ENCODE data around the gene TEDC2. TPM values are rescaled to one million over a fixed set of nuclear protein-coding genes. Genes with fewer than 3 reads are reported as not detected.

TEDC2 gene
- polyA plus RNA-seq, 1 of the 3 experiments (the other 2 are of a cell fraction) = 15.6 TPM

DNA sequence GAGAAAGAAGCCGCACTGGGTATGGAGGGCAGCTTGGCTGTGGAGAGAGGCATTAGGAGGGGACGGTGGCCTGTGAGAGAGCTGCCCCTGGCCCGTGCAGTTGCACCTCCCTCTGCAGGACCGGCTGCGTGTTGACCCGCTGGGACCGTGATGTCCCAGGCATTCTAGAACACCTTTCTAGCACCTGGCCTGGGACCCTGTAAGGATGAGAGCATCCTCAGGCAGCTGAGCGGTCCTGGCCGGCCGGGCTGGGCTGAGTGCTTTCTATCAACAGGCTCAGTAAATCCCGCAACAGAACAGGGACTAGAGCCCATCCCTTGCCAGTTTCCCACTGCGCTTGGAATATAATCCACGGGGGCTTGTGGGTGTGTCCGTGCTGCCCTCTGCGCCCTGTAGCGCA, 29.7 kb downstream of the TEDC2 start:
- no peak overlapping the region for H3K9ac ChIP-seq
- no peak overlapping the region for H3K27ac ChIP-seq (ENCODE audit: low read depth in 2 of 2, low read length in 1 of 2)
- ChIA-PET POLR2A (no interaction called here), CTCF (interaction anchor here (1.0 to 12.7 kb wide), 2 partner anchors 11 to 15 kb away, joined by 3 to 95 read pairs; partner anchors contain the start of gene TBC1D24)
- H3K4me3 ChIP-seq (ENCODE audit: low read depth in 2 of 2, low read length in 1 of 2) = no peak overlapping the region
- no peaks in the 10 kb centered on the region for H4K20me1 ChIP-seq (ENCODE audit: insufficient read depth)
- H3F3A ChIP-seq (replicated peaks; ENCODE audit: insufficient read depth) = no peaks in the 10 kb centered on the region
- H3K27me3 ChIP-seq (ENCODE audit: insufficient read depth) = no peaks in the 10 kb centered on the region
- peaks cover 0 to 15% of the 10 kb centered on the region in 2 experiments; a peak in 1 of 4 replicates for H3K4me1 ChIP-seq (ENCODE audit: control insufficient read depth in 1 of 2, insufficient read depth in 2 of 2, low read depth in 1 of 2, low read length in 1 of 2)
- H3K79me2 ChIP-seq (ENCODE audit: insufficient read depth) = no peaks in the 10 kb centered on the region
- no peak for DNase-seq
- H3K36me3 ChIP-seq (replicated peaks in 1 of 2; ENCODE audit: control insufficient read depth in 1 of 2, insufficient read depth in 2 of 2, low read length in 1 of 2) = no peaks in the 10 kb centered on the region
- TF ChIP-seq TAF1 (IDR thresholded peaks at IDR 0.05; ENCODE audit: borderline replicate concordance, low read depth, low read length) (no peak), FOSL2 (IDR thresholded peaks at IDR 0.05; ENCODE audit: borderline replicate concordance, low read depth) (no peak), EZH2phosphoT487 (IDR thresholded peaks at IDR 0.05; ENCODE audit: borderline replicate concordance, low read depth) (no peak)
- TF ChIP-seq, protein P1, sequence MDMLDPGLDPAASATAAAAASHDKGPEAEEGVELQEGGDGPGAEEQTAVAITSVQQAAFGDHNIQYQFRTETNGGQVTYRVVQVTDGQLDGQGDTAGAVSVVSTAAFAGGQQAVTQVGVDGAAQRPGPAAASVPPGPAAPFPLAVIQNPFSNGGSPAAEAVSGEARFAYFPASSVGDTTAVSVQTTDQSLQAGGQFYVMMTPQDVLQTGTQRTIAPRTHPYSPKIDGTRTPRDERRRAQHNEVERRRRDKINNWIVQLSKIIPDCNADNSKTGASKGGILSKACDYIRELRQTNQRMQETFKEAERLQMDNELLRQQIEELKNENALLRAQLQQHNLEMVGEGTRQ (IDR thresholded peaks at IDR 0.05; ENCODE audit: borderline replicate concordance, low read depth, low read length) = no peak
- 94% methylated on average over 8 of the region's 16 CpGs for WGBS (ENCODE audit: low lambda C conversion rate)
- H3K9me2 ChIP-seq = no peaks in the 10 kb centered on the region
- no peaks in the 10 kb centered on the region for H3K9me3 ChIP-seq
- no peak overlapping the region for H2AFZ ChIP-seq (ENCODE audit: low read depth)
- H3K4me2 ChIP-seq = no peak overlapping the region

DNA sequence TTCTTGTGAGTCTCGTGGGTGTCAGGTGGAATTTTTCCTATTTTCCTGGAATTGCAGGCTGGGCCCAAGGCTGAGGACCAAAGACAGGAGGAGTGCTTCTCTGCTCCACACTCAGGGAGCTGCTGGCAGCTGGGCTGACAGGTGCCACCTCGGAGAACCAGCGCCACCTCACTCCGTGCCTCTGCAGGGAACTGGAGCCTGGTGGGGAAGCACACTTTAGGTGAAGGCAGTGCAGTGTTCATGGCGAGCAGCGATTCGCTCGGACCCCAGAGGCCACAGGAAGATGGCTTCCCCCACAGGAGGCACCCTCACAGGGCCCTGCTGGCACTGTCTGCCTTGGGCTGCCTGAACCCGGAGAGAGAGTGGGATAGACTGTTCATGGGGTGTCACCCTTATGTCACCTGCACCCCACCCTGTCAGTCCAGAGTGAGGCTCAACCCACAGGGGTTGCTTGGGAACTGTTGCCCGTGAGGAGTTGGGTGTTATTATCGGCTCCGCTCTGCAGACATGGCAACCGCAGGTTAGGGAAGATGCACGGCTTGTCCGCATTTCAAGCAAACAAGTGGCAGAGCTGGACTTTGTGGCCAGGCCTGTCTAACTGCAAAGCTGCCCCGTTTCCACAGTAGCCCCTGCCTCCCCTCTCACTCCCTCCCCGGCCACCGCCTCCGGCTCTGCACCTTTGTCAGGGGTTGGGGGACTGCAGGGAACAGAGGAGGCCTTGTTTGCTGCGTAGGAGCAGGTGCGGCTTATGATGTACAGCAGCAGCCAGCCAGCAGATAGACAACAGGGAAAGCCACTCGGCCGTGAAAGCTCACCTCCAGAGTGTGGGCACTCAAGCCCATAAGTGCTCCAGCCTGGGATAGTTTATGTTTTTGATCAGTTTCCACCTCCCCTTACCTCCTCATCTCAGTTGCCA, 30.5 kb downstream of the TEDC2 start:
- no peak overlapping the region for H3K27ac ChIP-seq (ENCODE audit: low read depth in 2 of 2, low read length in 1 of 2)
- H3K9me3 ChIP-seq = no peaks in the 10 kb centered on the region
- H2AFZ ChIP-seq (ENCODE audit: low read depth) = no peak overlapping the region
- ChIA-PET CTCF (interaction anchor here (0.8 to 12.7 kb wide), 2 partner anchors 9 to 10 kb away, joined by 3 to 95 read pairs; no protein-coding TSS in a partner anchor), POLR2A (no interaction called here)
- H3K36me3 ChIP-seq (replicated peaks in 1 of 2; ENCODE audit: control insufficient read depth in 1 of 2, insufficient read depth in 2 of 2, low read length in 1 of 2) = no peaks in the 10 kb centered on the region
- DNase-seq = no peak
- H3K9ac ChIP-seq = no peak overlapping the region
- H3K4me3 ChIP-seq (ENCODE audit: low read depth in 2 of 2, low read length in 1 of 2) = no peak overlapping the region
- H3K4me2 ChIP-seq = no peak overlapping the region
- no peaks in the 10 kb centered on the region for H3F3A ChIP-seq (replicated peaks; ENCODE audit: insufficient read depth)
- no peak for TF ChIP-seq TEAD4 (IDR thresholded peaks at IDR 0.05; ENCODE audit: borderline replicate concordance, insufficient read depth)
- TF ChIP-seq, protein P2, sequence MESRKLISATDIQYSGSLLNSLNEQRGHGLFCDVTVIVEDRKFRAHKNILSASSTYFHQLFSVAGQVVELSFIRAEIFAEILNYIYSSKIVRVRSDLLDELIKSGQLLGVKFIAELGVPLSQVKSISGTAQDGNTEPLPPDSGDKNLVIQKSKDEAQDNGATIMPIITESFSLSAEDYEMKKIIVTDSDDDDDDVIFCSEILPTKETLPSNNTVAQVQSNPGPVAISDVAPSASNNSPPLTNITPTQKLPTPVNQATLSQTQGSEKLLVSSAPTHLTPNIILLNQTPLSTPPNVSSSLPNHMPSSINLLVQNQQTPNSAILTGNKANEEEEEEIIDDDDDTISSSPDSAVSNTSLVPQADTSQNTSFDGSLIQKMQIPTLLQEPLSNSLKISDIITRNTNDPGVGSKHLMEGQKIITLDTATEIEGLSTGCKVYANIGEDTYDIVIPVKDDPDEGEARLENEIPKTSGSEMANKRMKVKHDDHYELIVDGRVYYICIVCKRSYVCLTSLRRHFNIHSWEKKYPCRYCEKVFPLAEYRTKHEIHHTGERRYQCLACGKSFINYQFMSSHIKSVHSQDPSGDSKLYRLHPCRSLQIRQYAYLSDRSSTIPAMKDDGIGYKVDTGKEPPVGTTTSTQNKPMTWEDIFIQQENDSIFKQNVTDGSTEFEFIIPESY (IDR thresholded peaks at IDR 0.05; ENCODE audit: borderline replicate concordance, low read depth) = no peak
- no peak for TF ChIP-seq RXRA (IDR thresholded peaks at IDR 0.05; ENCODE audit: borderline replicate concordance, low read depth)
- TF ChIP-seq ELF1 (IDR thresholded peaks at IDR 0.05) = no peak
- TF ChIP-seq GABPA (IDR thresholded peaks at IDR 0.05; ENCODE audit: low read depth) = no peak
- no peak for TF ChIP-seq JUND (IDR thresholded peaks at IDR 0.05)
- TF ChIP-seq, protein P3, sequence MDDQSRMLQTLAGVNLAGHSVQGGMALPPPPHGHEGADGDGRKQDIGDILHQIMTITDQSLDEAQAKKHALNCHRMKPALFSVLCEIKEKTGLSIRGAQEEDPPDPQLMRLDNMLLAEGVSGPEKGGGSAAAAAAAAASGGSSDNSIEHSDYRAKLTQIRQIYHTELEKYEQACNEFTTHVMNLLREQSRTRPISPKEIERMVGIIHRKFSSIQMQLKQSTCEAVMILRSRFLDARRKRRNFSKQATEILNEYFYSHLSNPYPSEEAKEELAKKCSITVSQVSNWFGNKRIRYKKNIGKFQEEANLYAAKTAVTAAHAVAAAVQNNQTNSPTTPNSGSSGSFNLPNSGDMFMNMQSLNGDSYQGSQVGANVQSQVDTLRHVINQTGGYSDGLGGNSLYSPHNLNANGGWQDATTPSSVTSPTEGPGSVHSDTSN (IDR thresholded peaks at IDR 0.05) = no peak
- no peak for TF ChIP-seq TAF1 (IDR thresholded peaks at IDR 0.05; ENCODE audit: borderline replicate concordance, low read depth, low read length)
- TF ChIP-seq, protein P4, sequence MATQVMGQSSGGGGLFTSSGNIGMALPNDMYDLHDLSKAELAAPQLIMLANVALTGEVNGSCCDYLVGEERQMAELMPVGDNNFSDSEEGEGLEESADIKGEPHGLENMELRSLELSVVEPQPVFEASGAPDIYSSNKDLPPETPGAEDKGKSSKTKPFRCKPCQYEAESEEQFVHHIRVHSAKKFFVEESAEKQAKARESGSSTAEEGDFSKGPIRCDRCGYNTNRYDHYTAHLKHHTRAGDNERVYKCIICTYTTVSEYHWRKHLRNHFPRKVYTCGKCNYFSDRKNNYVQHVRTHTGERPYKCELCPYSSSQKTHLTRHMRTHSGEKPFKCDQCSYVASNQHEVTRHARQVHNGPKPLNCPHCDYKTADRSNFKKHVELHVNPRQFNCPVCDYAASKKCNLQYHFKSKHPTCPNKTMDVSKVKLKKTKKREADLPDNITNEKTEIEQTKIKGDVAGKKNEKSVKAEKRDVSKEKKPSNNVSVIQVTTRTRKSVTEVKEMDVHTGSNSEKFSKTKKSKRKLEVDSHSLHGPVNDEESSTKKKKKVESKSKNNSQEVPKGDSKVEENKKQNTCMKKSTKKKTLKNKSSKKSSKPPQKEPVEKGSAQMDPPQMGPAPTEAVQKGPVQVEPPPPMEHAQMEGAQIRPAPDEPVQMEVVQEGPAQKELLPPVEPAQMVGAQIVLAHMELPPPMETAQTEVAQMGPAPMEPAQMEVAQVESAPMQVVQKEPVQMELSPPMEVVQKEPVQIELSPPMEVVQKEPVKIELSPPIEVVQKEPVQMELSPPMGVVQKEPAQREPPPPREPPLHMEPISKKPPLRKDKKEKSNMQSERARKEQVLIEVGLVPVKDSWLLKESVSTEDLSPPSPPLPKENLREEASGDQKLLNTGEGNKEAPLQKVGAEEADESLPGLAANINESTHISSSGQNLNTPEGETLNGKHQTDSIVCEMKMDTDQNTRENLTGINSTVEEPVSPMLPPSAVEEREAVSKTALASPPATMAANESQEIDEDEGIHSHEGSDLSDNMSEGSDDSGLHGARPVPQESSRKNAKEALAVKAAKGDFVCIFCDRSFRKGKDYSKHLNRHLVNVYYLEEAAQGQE (IDR thresholded peaks at IDR 0.05; ENCODE audit: low read depth, low read length) = no peak
- TF ChIP-seq, protein P5, sequence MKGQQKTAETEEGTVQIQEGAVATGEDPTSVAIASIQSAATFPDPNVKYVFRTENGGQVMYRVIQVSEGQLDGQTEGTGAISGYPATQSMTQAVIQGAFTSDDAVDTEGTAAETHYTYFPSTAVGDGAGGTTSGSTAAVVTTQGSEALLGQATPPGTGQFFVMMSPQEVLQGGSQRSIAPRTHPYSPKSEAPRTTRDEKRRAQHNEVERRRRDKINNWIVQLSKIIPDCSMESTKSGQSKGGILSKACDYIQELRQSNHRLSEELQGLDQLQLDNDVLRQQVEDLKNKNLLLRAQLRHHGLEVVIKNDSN (IDR thresholded peaks at IDR 0.05; ENCODE audit: borderline replicate concordance, low read depth) = no peak
- TF ChIP-seq POLR2AphosphoS5 (IDR thresholded peaks at IDR 0.05; ENCODE audit: low read depth, low read length) = no peak
- TF ChIP-seq, protein P6, sequence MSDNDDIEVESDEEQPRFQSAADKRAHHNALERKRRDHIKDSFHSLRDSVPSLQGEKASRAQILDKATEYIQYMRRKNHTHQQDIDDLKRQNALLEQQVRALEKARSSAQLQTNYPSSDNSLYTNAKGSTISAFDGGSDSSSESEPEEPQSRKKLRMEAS (IDR thresholded peaks at IDR 0.05; ENCODE audit: low read depth) = no peak
- H3K4me1 ChIP-seq (ENCODE audit: control insufficient read depth in 1 of 2, insufficient read depth in 2 of 2, low read depth in 1 of 2, low read length in 1 of 2) = peaks cover 0 to 7% of the 10 kb centered on the region in 2 experiments; a peak in 1 of 4 replicates
- no peaks in the 10 kb centered on the region for H4K20me1 ChIP-seq (ENCODE audit: insufficient read depth)
- H3K79me2 ChIP-seq (ENCODE audit: insufficient read depth) = no peaks in the 10 kb centered on the region
- H3K9me2 ChIP-seq = no peaks in the 10 kb centered on the region
- no peaks in the 10 kb centered on the region for H3K27me3 ChIP-seq (ENCODE audit: insufficient read depth)
- WGBS (ENCODE audit: low lambda C conversion rate) = 97% methylated on average over 10 of the region's 23 CpGs
